DOHH2 (cell line): ENCODE measurements around the gene PLEKHA3.
"Not testable (repeated sequence)": the region's sequence is repeated elsewhere in the genome, so short reads cannot be mapped to it uniquely, and the experiment has no call there.

ENCODE experiments used
- EZH2phosphoT487 ChIP-seq: fragments of 200-600 bp; sonication (generic); IDR thresholded peaks from 2 replicates; pipeline ENCODE4 v1.6.1; 2017; ENCODE audit warnings: borderline replicate concordance, mild to moderate bottlenecking, antibody characterized with exemption, low read length, moderate library complexity, mixed read lengths
- TF ChIP-seq, protein P1 (sequence below): fragments of 200-600 bp; sonication (generic); IDR thresholded peaks from one replicate; pipeline ENCODE4 v1.5.1; 2014; ENCODE audit warnings: antibody characterized with exemption, mild to moderate bottlenecking, low read depth, low read length; ENCODE audit not compliant: poor library complexity, severe bottlenecking

DNA sequence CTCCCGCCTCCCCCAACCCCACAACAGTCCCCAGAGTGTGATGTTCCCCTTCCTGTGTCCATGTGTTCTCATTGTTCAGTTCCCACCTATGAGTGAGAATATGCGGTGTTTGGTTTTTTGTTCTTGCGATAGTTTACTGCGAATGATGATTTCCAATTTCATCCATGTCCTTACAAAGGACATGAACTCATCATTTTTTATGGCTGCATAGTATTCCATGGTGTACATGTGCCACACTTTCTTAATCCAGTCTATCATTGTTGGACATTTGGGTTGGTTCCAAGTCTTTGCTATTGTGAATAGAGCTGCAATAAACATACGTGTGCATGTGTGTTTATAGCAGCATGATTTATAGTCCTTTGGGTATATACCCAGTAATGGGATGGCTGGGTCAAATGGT is 44.8 kb downstream of the PLEKHA3 start:
- TF ChIP-seq, protein P1, sequence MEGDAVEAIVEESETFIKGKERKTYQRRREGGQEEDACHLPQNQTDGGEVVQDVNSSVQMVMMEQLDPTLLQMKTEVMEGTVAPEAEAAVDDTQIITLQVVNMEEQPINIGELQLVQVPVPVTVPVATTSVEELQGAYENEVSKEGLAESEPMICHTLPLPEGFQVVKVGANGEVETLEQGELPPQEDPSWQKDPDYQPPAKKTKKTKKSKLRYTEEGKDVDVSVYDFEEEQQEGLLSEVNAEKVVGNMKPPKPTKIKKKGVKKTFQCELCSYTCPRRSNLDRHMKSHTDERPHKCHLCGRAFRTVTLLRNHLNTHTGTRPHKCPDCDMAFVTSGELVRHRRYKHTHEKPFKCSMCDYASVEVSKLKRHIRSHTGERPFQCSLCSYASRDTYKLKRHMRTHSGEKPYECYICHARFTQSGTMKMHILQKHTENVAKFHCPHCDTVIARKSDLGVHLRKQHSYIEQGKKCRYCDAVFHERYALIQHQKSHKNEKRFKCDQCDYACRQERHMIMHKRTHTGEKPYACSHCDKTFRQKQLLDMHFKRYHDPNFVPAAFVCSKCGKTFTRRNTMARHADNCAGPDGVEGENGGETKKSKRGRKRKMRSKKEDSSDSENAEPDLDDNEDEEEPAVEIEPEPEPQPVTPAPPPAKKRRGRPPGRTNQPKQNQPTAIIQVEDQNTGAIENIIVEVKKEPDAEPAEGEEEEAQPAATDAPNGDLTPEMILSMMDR: not testable (repeated sequence)
- TF ChIP-seq EZH2phosphoT487: not testable (repeated sequence)
